ENCODE data around the gene B3GNT7. TPM values are rescaled to one million over a fixed set of nuclear protein-coding genes. Genes with fewer than 3 reads are reported as not detected.

Gene B3GNT7
- total RNA-seq: under 0.01 and 0.15 TPM in 2 replicates

DNA sequence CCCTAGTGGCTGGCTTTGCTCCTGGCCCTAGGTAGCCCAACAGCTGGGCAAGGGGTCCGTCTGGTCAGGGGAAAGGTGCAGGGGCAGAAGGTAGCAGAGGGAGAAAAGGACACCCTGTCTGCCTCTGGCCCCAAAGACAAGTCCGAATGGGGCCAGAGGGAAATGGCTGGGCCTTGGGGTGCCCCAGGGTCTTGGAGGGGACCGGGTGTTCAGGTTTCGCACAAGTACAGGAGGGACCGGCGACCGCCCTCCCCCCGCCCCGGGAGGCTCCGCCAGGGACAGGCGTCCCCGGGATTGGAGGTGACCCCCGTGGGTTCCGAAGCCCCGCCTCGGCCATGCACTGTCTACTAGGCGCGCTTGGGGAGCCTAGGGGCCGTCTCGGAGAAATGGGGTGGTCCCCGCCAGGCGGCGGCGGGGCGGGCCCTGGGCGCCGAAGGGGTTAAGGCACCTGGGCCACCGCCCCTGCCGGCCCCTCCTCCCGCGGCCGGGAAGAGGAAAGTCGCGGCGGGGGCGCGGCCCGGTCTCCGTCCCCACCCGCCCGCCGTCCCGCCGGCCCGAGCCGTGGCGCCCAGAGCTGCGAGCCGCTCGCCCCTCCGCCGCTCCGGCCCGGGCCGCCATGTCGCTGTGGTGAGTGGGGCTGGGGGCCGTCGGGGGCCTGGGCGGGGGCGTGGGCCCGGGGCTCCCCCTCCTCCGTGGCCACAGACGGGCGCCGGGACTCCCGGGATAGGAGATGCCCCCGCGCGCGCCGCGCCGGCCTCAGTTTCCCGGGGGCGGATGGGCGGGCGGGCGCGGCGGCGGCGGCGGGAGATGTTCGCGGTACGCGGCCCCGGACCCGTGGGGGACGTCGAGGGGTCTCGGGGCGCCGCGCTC, at the start of gene B3GNT7:
B3GNT7 (plus strand) TSS at position 523 of the 870 bp plus-strand sequence; CDS start at position 617, 94 bp downstream.

Other genes starting within 250 kb of the B3GNT7 start
- gene ARMC9, start 197.1 kb upstream of the B3GNT7 start, total RNA-seq: 15.9 and 18.4 TPM in 2 replicates
- gene NCL, start 68.8 kb downstream of the B3GNT7 start, total RNA-seq: 179 and 230 TPM in 2 replicates
- under 0.01 TPM in 1 of 2 replicates, not detected in the other for gene NMUR1, start 134.7 kb downstream of the B3GNT7 start, total RNA-seq
- gene TEX44, start 197.2 kb downstream of the B3GNT7 start, total RNA-seq: not detected in 2 replicates